NCI-H2081 treated with DMSO at 0.1 percent for 48 hours (cell line): ENCODE results near the gene LMBR1.
A peak's percentile ranks its signal among the peaks of the same experiment; 100 is the strongest.

ENCODE experiments used
- DNase-seq: peaks from one replicate; lab custom pipeline; 2025; lab: John Stamatoyannopoulos, UW

LMBR1 gene

GRCh38 chr7:156793334-156793733, 99.6 kb downstream of the LMBR1 start:
- DNase-seq, result no peak

- DNase-seq, result no peak
Observed at GRCh38 chr7:156792611-156793010, 100.4 kb downstream of the LMBR1 start.

- DNase-seq, result no peak
Observed at GRCh38 chr7:156791241-156791640, 101.7 kb downstream of the LMBR1 start.

- DNase-seq, result no peak
Observed at GRCh38 chr7:156790264-156790663, 102.7 kb downstream of the LMBR1 start.

GRCh38 chr7:156785998-156786543, 106.9 kb downstream of the LMBR1 start:
- no peak for DNase-seq

- no peak for DNase-seq
Observed at GRCh38 chr7:156783864-156784263, 109.1 kb downstream of the LMBR1 start.

- no peak for DNase-seq
Observed at GRCh38 chr7:156781972-156782371, 111.0 kb downstream of the LMBR1 start.

GRCh38 chr7:156780724-156781455, 112.1 kb downstream of the LMBR1 start:
- no peak for DNase-seq

GRCh38 chr7:156778668-156779067, 114.3 kb downstream of the LMBR1 start:
- DNase-seq, result no peak

- no peak for DNase-seq
Observed at GRCh38 chr7:156778201-156778600, 114.8 kb downstream of the LMBR1 start.

- no peak for DNase-seq
Observed at GRCh38 chr7:156777364-156778069, 115.5 kb downstream of the LMBR1 start.

GRCh38 chr7:156776527-156776926, 116.5 kb downstream of the LMBR1 start:
- no peak for DNase-seq

- DNase-seq, result no peak
Observed at GRCh38 chr7:156773966-156774365, 119.0 kb downstream of the LMBR1 start.

GRCh38 chr7:156772725-156773124, 120.3 kb downstream of the LMBR1 start:
- no peak for DNase-seq

- no peak for DNase-seq
Observed at GRCh38 chr7:156768698-156769472, 124.1 kb downstream of the LMBR1 start.

- DNase-seq, result no peak
Observed at GRCh38 chr7:156766666-156767065, 126.3 kb downstream of the LMBR1 start.

GRCh38 chr7:156765901-156766656, 126.9 kb downstream of the LMBR1 start:
- no peak for DNase-seq

GRCh38 chr7:156764766-156765165, 128.2 kb downstream of the LMBR1 start:
- DNase-seq, result no peak

GRCh38 chr7:156764016-156764669, 128.8 kb downstream of the LMBR1 start:
- DNase-seq, result peak; percentile 5

GRCh38 chr7:156759579-156760202, 133.3 kb downstream of the LMBR1 start:
- no peak for DNase-seq

- DNase-seq, result no peak
Observed at GRCh38 chr7:156759143-156759542, 133.8 kb downstream of the LMBR1 start.
